Stimulated activated CD4-positive, alpha-beta T cell treated with anti-CD3 and anti-CD28 coated beads, Interleukin-12 subunit alpha, Interleukin-12 subunit beta, amount 100 ng/mL, for 24 hours (primary cell): Measurements from ENCODE around the gene HENMT1.

Source experiments
- DNase-seq, 2 experiments: peaks; one replicate each; pipeline ENCODE4 v3.0.0-alpha.2; 2020; ENCODE audit warnings: low read depth in 2 of 2

Gene HENMT1

GRCh38 chr1:108627951-108628350 is 32.9 kb downstream of the HENMT1 start:
- DNase-seq = no peak

GRCh38 chr1:108627256-108627655 is 33.6 kb downstream of the HENMT1 start:
- DNase-seq = no peak

GRCh38 chr1:108624069-108624468 is 36.8 kb downstream of the HENMT1 start:
- DNase-seq = no peak

GRCh38 chr1:108617724-108618056 is 43.2 kb downstream of the HENMT1 start:
- no peak for DNase-seq

GRCh38 chr1:108617008-108617723 is 43.7 kb downstream of the HENMT1 start:
- no peak for DNase-seq

GRCh38 chr1:108615544-108615943 is 45.3 kb downstream of the HENMT1 start:
- no peak for DNase-seq

GRCh38 chr1:108612496-108612895 is 48.4 kb downstream of the HENMT1 start:
- no peak for DNase-seq

- DNase-seq = no peak
These were observed 48.9 kb downstream of the HENMT1 start for GRCh38 chr1:108611984-108612383.

GRCh38 chr1:108610073-108610472 is 50.8 kb downstream of the HENMT1 start:
- no peak for DNase-seq

GRCh38 chr1:108609483-108610049 is 51.3 kb downstream of the HENMT1 start:
- no peak for DNase-seq

GRCh38 chr1:108606478-108606877 is 54.4 kb downstream of the HENMT1 start:
- no peak for DNase-seq

- DNase-seq = no peak
These were observed 55.3 kb downstream of the HENMT1 start for GRCh38 chr1:108605633-108606032.

- DNase-seq = no peak
These were observed 59.0 kb downstream of the HENMT1 start for GRCh38 chr1:108601708-108602410.

GRCh38 chr1:108600504-108600903 is 60.4 kb downstream of the HENMT1 start:
- no peak for DNase-seq

- DNase-seq = no peak
These were observed 62.6 kb downstream of the HENMT1 start for GRCh38 chr1:108598340-108598739.
